ENCODE data around the gene APOE. TPM values are rescaled to one million over a fixed set of nuclear protein-coding genes. Genes with fewer than 3 reads are reported as not detected.
A peak's percentile ranks its signal among the peaks of the same experiment; 100 is the strongest.

Gene APOE
- total and polyA plus RNA-seq, 2 of the 13 experiments (the other 11 are each of a cell fraction or from before 2014, with no cell fraction given) = 1,328 to 1,470 TPM

GRCh38 chr19:44912854-44913253 is 7.3 kb downstream of the APOE start (continued):
- TF ChIP-seq ZNF746 (CRISPR knock-in tag; IDR thresholded peaks at IDR 0.05) = peak; percentile 97
- TF ChIP-seq GPBP1L1 (CRISPR knock-in tag; IDR thresholded peaks at IDR 0.05) = no peak
- no peak for TF ChIP-seq ZNF652 (CRISPR knock-in tag; IDR thresholded peaks at IDR 0.05; ENCODE audit: borderline replicate concordance, low read depth)
- no peak for TF ChIP-seq ZNF713 (CRISPR knock-in tag; IDR thresholded peaks at IDR 0.05)
- TF ChIP-seq SMYD3 (CRISPR knock-in tag; IDR thresholded peaks at IDR 0.05) = no peak
- TF ChIP-seq MATR3 (CRISPR knock-in tag; IDR thresholded peaks at IDR 0.05) = no peak
- no peak for TF ChIP-seq ADNP (CRISPR knock-in tag; IDR thresholded peaks at IDR 0.05)
- TF ChIP-seq GLI4 (CRISPR knock-in tag; IDR thresholded peaks at IDR 0.05; ENCODE audit: borderline replicate concordance) = no peak
- TF ChIP-seq CENPT (CRISPR knock-in tag; IDR thresholded peaks at IDR 0.05; ENCODE audit: low read depth) = no peak
- no peak for TF ChIP-seq TCF7L2 (IDR thresholded peaks at IDR 0.05; ENCODE audit: low read depth, low read length)
- no peak for TF ChIP-seq CC2D1A (CRISPR knock-in tag; IDR thresholded peaks at IDR 0.05)
- peak; percentile 81; the same call in 1 of the 2 replicates for TF ChIP-seq PHF21A (CRISPR knock-in tag; IDR thresholded peaks at IDR 0.05)
- no peak for TF ChIP-seq STAT6 (CRISPR knock-in tag; IDR thresholded peaks at IDR 0.05; ENCODE audit: borderline replicate concordance)
- no peak for TF ChIP-seq ZNF577 (CRISPR knock-in tag; IDR thresholded peaks at IDR 0.05; ENCODE audit: borderline replicate concordance, low read depth)
- no peak for TF ChIP-seq FOXO4 (CRISPR knock-in tag; conservative IDR thresholded peaks at IDR 0.05)
- no peak for TF ChIP-seq ZNF224 (CRISPR knock-in tag; IDR thresholded peaks at IDR 0.05)
- no peak for TF ChIP-seq ZNF891 (CRISPR knock-in tag; IDR thresholded peaks at IDR 0.05)
- no peak for TF ChIP-seq MIER2 (CRISPR knock-in tag; IDR thresholded peaks at IDR 0.05)
- TF ChIP-seq MED1 (CRISPR knock-in tag; IDR thresholded peaks at IDR 0.05) = peak; percentile 95
- TF ChIP-seq HNF4G (IDR thresholded peaks at IDR 0.05; ENCODE audit: borderline replicate concordance, low read depth, low read length) = no peak
- TF ChIP-seq HNF4G (CRISPR knock-in tag; IDR thresholded peaks at IDR 0.05; ENCODE audit: borderline replicate concordance, low read depth) = peak; percentile 66; the same call in 1 of the 2 replicates
- no peak for TF ChIP-seq ZNF3 (CRISPR knock-in tag; IDR thresholded peaks at IDR 0.05)

All from HepG2 (cell line).